ENCODE results near the gene LSM14A. TPM values are rescaled to one million over a fixed set of nuclear protein-coding genes. Genes with fewer than 3 reads are reported as not detected.

LSM14A gene
- total and polyA plus RNA-seq, 9 of the 15 experiments (the other 6 are each of a cell fraction or from before 2014, with no cell fraction given), result 19.5 to 150 (median 95.1) TPM

GRCh38 chr19:34171877-34172660 is at the start of gene LSM14A (continued):
- 0 out of 4 replicates have a peak, but pooled peaks of 1 of the 2 experiments have one; percentile 37 for TF ChIP-seq SIN3A (IDR thresholded peaks at IDR 0.05; ENCODE audit: borderline replicate concordance in 2 of 2, control insufficient read depth in 1 of 2, low read depth in 2 of 2, low read length in 2 of 2)
- TF ChIP-seq LEF1 (IDR thresholded peaks at IDR 0.05), result 0 out of 2 replicates have a peak, but pooled peaks have one; percentile 63
- TF ChIP-seq TRIM28 (IDR thresholded peaks at IDR 0.05), result no peak
- TF ChIP-seq NEUROD1 (IDR thresholded peaks at IDR 0.05; ENCODE audit: borderline replicate concordance, low read depth, low read length, partially characterized antibody), result peak; percentile 28
- TF ChIP-seq EP300 (IDR thresholded peaks at IDR 0.05; ENCODE audit: low read length), result no peak
- peak; percentile 29; the same call in 1 of the 2 replicates for TF ChIP-seq ZBTB40 (IDR thresholded peaks at IDR 0.05)
- peak; percentile 15; the same call in 1 of the 2 replicates for TF ChIP-seq ZBTB40 (CRISPR knock-in tag; IDR thresholded peaks at IDR 0.05)
- TF ChIP-seq BCL6 (CRISPR knock-in tag; IDR thresholded peaks at IDR 0.05), result no peak
- TF ChIP-seq TRIM24 (IDR thresholded peaks at IDR 0.05), result peak in 1 of 2 experiments; percentile 39; a peak in 1 of 4 replicates
- no peak for TF ChIP-seq HNRNPH1 (optimal IDR thresholded peaks at IDR 0.05; ENCODE audit: low read depth, low read length)
- TF ChIP-seq KDM4B (IDR thresholded peaks at IDR 0.05; ENCODE audit: borderline replicate concordance in 2 of 2, low read depth in 1 of 2), result peak in 1 of 2 experiments; percentile 27; a peak in 1 of 4 replicates
- no peak for TF ChIP-seq CHAMP1 (IDR thresholded peaks at IDR 0.05)
- TF ChIP-seq NR3C1 (CRISPR knock-in tag; IDR thresholded peaks at IDR 0.05), result no peak
- TF ChIP-seq ETS1 (conservative IDR thresholded peaks at IDR 0.05; ENCODE audit: control insufficient read depth, low read depth, low read length), result peak; percentile 72; the same call in 1 of the 2 replicates
- no peak for TF ChIP-seq ZNF77 (CRISPR knock-in tag; IDR thresholded peaks at IDR 0.05)

Data from K562 (cell line).